Breast epithelium (tissue), 4 donors: ENCODE data around the gene OR4D10. TPM values are rescaled to one million over a fixed set of nuclear protein-coding genes. Genes with fewer than 3 reads are reported as not detected.
"Not testable (repeated sequence)": the region's sequence is repeated elsewhere in the genome, so short reads cannot be mapped to it uniquely, and the experiment has no call there.

Experiments used
- DNase-seq, 2 donors: peaks; one replicate each; pipeline ENCODE4 v3.0.0-alpha.2; 2019; ENCODE audit warnings: low spot score in 2 of 2
- H3K27ac ChIP-seq, 2 donors: fragments of 200-600 bp; sonication (generic) in 1 of 2; one replicate each; pipeline ENCODE4 v1.5.1; 2016 to 2019; ENCODE audit warnings: mild to moderate bottlenecking in 1 of 2
- H3K27me3 ChIP-seq, 2 donors: fragments of 200-600 bp; sonication (generic) in 1 of 2; one replicate each; pipeline versions ENCODE4 v1.5.1 to v1.6.0; 2017 to 2019; ENCODE audit warnings: control low read depth in 1 of 2, mild to moderate bottlenecking in 1 of 2
- H3K36me3 ChIP-seq: fragments of 200-600 bp; one replicate; pipeline ENCODE4 v1.5.1; 2019
- H3K4me1 ChIP-seq, 2 donors: fragments of 200-600 bp; sonication (generic); one replicate each; pipeline ENCODE4 v1.5.1; 2016 to 2019; ENCODE audit warnings: control low read depth in 1 of 2
- H3K4me3 ChIP-seq, 3 donors: fragments of 200-600 bp; sonication (generic); 1 replicate in 2 of 3; 2 replicates in 1 of 3; pipeline ENCODE4 v1.5.1; 2016 to 2019; ENCODE audit warnings: mild to moderate bottlenecking in 3 of 3, moderate library complexity in 2 of 3
- H3K9me3 ChIP-seq, 2 donors: fragments of 200-600 bp; sonication (generic) in 1 of 2; one replicate each; pipeline ENCODE4 v1.5.1; 2016 to 2019; ENCODE audit warnings: control low read depth in 1 of 2
- POLR2A ChIP-seq: fragments of 450-650 bp; IDR thresholded peaks from one replicate; pipeline ENCODE4 v1.6.1; 2016; ENCODE audit warnings: antibody characterized with exemption, mild to moderate bottlenecking, moderate library complexity
- POLR2AphosphoS5 ChIP-seq, 3 donors: sonication (generic); formaldehyde crosslinking; IDR thresholded peaks; one replicate each; pipeline ENCODE4 v1.6.1; 2017; ENCODE audit warnings: antibody characterized with exemption in 3 of 3
- intact Hi-C: fragments of 100-400 bp; cut with DNase I; formaldehyde crosslinking; loops from one replicate; pipeline ENCODE4 v1.15.1; 2023; ENCODE audit warnings: low total_unique reads
- total RNA-seq, 3 donors: library from RNA; depleted of rRNA; stranded (reverse); fragments of >200 nt; gene quantifications; one replicate each; pipeline ENCODE4 v1.1.0, GENCODE V29; 2016
- TF ChIP-seq, protein P1 (sequence below), 3 donors: fragments of 450-650 bp; IDR thresholded peaks; one replicate each; pipeline ENCODE4 v1.5.1; 2016 to 2017; ENCODE audit warnings: antibody characterized with exemption in 3 of 3, mild to moderate bottlenecking in 3 of 3, moderate library complexity in 3 of 3

The OR4D10 gene
- total RNA-seq, 3 donors from 2014 or later: not detected

DNA sequence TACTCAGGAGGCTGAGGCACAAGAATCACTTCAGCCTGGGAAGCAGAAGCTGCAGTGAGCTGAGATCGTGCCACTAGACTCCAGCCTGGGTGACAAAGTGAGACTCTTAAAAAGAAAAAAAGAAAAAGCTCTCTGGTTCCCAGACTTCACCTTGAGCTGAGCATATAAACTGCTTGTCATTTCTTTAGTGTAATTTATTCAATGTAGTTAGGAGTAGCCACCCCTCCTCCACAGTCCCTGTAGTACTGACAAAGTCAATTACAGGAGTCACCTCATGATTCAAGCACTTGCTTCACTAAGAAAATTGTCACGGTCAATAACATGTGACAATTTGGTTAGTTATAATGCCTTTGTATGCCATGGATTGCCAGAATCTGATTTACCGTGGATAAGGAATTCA lies 7.2 kb downstream of the OR4D10 start:
- Histone ChIP-seq H3K27me3 (no peaks in the 10 kb centered on the region), H3K36me3 (no peaks in the 10 kb centered on the region), H3K4me1 (no peaks in the 10 kb centered on the region), H3K9me3 (no peaks in the 10 kb centered on the region), H3K27ac (no peak overlapping the region), H3K4me3 (no peak overlapping the region)
- DNase-seq: no peak
- intact Hi-C loops: no loop called here
- TF ChIP-seq, protein P1, sequence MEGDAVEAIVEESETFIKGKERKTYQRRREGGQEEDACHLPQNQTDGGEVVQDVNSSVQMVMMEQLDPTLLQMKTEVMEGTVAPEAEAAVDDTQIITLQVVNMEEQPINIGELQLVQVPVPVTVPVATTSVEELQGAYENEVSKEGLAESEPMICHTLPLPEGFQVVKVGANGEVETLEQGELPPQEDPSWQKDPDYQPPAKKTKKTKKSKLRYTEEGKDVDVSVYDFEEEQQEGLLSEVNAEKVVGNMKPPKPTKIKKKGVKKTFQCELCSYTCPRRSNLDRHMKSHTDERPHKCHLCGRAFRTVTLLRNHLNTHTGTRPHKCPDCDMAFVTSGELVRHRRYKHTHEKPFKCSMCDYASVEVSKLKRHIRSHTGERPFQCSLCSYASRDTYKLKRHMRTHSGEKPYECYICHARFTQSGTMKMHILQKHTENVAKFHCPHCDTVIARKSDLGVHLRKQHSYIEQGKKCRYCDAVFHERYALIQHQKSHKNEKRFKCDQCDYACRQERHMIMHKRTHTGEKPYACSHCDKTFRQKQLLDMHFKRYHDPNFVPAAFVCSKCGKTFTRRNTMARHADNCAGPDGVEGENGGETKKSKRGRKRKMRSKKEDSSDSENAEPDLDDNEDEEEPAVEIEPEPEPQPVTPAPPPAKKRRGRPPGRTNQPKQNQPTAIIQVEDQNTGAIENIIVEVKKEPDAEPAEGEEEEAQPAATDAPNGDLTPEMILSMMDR (IDR thresholded peaks at IDR 0.05): no peak
- no peak for TF ChIP-seq POLR2AphosphoS5 (IDR thresholded peaks at IDR 0.05)

GRCh38 chr11:59501931-59502330 lies 28.8 kb downstream of the OR4D10 start:
- no peak for DNase-seq
- Histone ChIP-seq H3K27ac (no peak overlapping the region), H3K27me3 (no peaks in the 10 kb centered on the region), H3K9me3 (no peaks in the 10 kb centered on the region), H3K4me3 (no peak overlapping the region), H3K4me1 (no peaks in the 10 kb centered on the region), H3K36me3 (no peaks in the 10 kb centered on the region)
- TF ChIP-seq, protein P1 (IDR thresholded peaks at IDR 0.05): no peak
- TF ChIP-seq POLR2A (no peak), POLR2AphosphoS5 (IDR thresholded peaks at IDR 0.05) (no peak)
- intact Hi-C loops: no loop called here

- Histone ChIP-seq H3K36me3 (no peaks in the 10 kb centered on the region), H3K4me1 (no peaks in the 10 kb centered on the region), H3K4me3 (no peak within 1 kb of the TSS), H3K9me3 (no peaks in the 10 kb centered on the region), H3K27me3 (no peaks in the 10 kb centered on the region), H3K27ac (no peak within 1 kb of the TSS)
- intact Hi-C loops: no loop called here
- no peak for DNase-seq
- TF ChIP-seq, protein P1 (IDR thresholded peaks at IDR 0.05): no peak
- TF ChIP-seq POLR2AphosphoS5 (IDR thresholded peaks at IDR 0.05) (no peak), POLR2A (no peak)
Measured at GRCh38 chr11:59503276-59503675, 30.2 kb downstream of the OR4D10 start, which contains the start of gene OR4D11. Gene OR4D11 (plus strand): TSS chr11:59503576. CDS start chr11:59503576, 0 bp downstream.

DNA sequence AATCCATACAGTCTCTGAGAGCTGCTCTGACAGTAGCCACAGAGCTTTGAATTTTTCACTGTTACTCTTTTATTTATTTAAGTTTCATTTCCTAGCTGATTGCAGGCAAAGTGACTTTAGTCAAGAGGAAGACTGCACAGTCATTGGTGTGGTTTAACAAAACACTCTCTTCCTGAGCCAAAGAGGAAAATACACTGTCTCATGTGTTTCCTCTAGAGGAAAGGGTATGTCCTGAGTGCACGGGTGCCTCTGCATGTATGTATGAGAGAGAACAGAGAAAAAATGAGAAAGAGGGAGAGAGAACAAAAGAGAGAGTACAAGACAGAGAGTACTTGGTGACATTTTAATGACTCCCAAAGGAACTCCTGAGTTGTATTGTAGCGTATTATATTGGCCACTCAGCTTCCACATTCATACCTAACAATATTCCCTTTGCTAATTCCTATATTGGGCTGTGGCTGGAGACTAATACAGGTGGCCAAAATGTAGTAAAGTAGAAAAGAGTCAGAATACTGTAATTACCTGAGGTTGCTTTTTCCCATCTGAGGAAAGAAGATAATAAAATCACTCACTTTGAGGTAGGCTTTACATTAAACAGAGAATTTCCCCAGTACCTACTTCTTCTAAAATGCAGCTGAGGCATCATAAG lies 38.0 kb downstream of the OR4D10 start, which contains the start of gene OR4D9:
OR4D9 (plus strand) TSS at position 599 of the 649 bp plus-strand sequence. CDS start 3,374 bp downstream, outside the sequence.
- Histone ChIP-seq H3K27me3 (no peaks in the 10 kb centered on the region), H3K27ac (peak within 1 kb of the TSS in 1 of 2 donors; percentile 2), H3K4me1 (no peaks in the 10 kb centered on the region), H3K36me3 (no peaks in the 10 kb centered on the region), H3K9me3 (no peaks in the 10 kb centered on the region), H3K4me3 (no peak within 1 kb of the TSS)
- TF ChIP-seq POLR2AphosphoS5 (IDR thresholded peaks at IDR 0.05): no peak
- intact Hi-C loops: no loop called here
- no peak for DNase-seq

GRCh38 chr11:59511675-59512074 lies 38.6 kb downstream of the OR4D10 start:
- intact Hi-C loops: no loop called here
- Histone ChIP-seq H3K4me1 (no peaks in the 10 kb centered on the region), H3K27ac (no peak overlapping the region), H3K9me3 (no peaks in the 10 kb centered on the region), H3K27me3 (no peaks in the 10 kb centered on the region), H3K36me3 (no peaks in the 10 kb centered on the region), H3K4me3 (no peak overlapping the region)
- TF ChIP-seq, protein P1 (IDR thresholded peaks at IDR 0.05): no peak
- TF ChIP-seq POLR2AphosphoS5 (IDR thresholded peaks at IDR 0.05) (no peak), POLR2A (no peak)
- no peak for DNase-seq

- H3K9me3 ChIP-seq, intact Hi-C loops: not testable (repeated sequence)
Measured at GRCh38 chr11:59520139-59520538, 47.0 kb downstream of the OR4D10 start.

More at GRCh38 chr11:59520139-59520538, 47.0 kb downstream of the OR4D10 start:
- not testable (repeated sequence) for H3K27ac ChIP-seq, DNase-seq, H3K36me3 ChIP-seq, H3K4me3 ChIP-seq, H3K4me1 ChIP-seq, H3K27me3 ChIP-seq
